ENCODE measurements around the gene RNF138. TPM values are rescaled to one million over a fixed set of nuclear protein-coding genes. Genes with fewer than 3 reads are reported as not detected.
A peak's percentile ranks its signal among the peaks of the same experiment; 100 is the strongest.
"Not testable (repeated sequence)": the region's sequence is repeated elsewhere in the genome, so short reads cannot be mapped to it uniquely, and the experiment has no call there.

The RNF138 gene
- total RNA-seq, 1 experiment from 2014 or later = 26.4 TPM

GRCh38 chr18:32156855-32157254 is 65.2 kb downstream of the RNF138 start:
- no peak overlapping the region for H3K4me3 Mint-ChIP-seq (ENCODE audit: unreplicated experiment)
- no TSS peak for BruUV-seq (replicated peaks)

GRCh38 chr18:32157580-32157979 is 65.9 kb downstream of the RNF138 start:
- POLR2A ChIA-PET = no interaction called here
- no peaks in the 10 kb centered on the region for H3K36me3 ChIP-seq (ENCODE audit: control insufficient read depth, insufficient read depth, low read length)

More at GRCh38 chr18:32156855-32157254, 65.2 kb downstream of the RNF138 start:
- Histone ChIP-seq H3K4me1 (peaks cover 6% of the 10 kb centered on the region), H3K27me3 (replicated peaks; ENCODE audit: control insufficient read depth, insufficient read depth, low read length) (no peaks in the 10 kb centered on the region), H3K9me3 (no peaks in the 10 kb centered on the region), H3K4me3 (ENCODE audit: low read depth, low read length) (no peak overlapping the region), H3K36me3 (ENCODE audit: control insufficient read depth, insufficient read depth, low read length) (no peaks in the 10 kb centered on the region)
- TF ChIP-seq CTCF (IDR thresholded peaks at IDR 0.05; ENCODE audit: insufficient read depth in 1 of 2, low read depth in 1 of 2, low read length in 1 of 2, severe bottlenecking in 1 of 2, unreplicated experiment in 1 of 2) = no peak
- Mint-ChIP-seq H3K9me3 (ENCODE audit: unreplicated experiment) (no peaks in the 10 kb centered on the region), H3K27ac (ENCODE audit: unreplicated experiment) (no peak overlapping the region), H3K27me3 (ENCODE audit: insufficient read depth, unreplicated experiment) (no peaks in the 10 kb centered on the region), H3K36me3 (ENCODE audit: insufficient read depth, unreplicated experiment) (peaks cover 5% of the 10 kb centered on the region), H3K4me1 (ENCODE audit: low read depth, unreplicated experiment) (peaks cover 7% of the 10 kb centered on the region)
- POLR2A ChIA-PET = no interaction called here
- DNase-seq = no peak
- intact Hi-C loops (cut with micrococcal nuclease; ENCODE audit: unreplicated experiment) = no loop called here
- CTCF ChIA-PET = no interaction called here

GRCh38 chr18:32158108-32158624 is 66.5 kb downstream of the RNF138 start:
- BruUV-seq (replicated peaks) = no TSS peak

More at GRCh38 chr18:32157580-32157979, 65.9 kb downstream of the RNF138 start:
- CTCF ChIA-PET = interaction anchor here (0.7 to 1.5 kb wide), 9 partner anchors 56 to 396 kb away, joined by 3 to 15 read pairs (median 5); partner anchors contain the start of gene GAREM1
- H3K36me3 Mint-ChIP-seq (ENCODE audit: insufficient read depth, unreplicated experiment) = peaks cover 5% of the 10 kb centered on the region
- no peaks in the 10 kb centered on the region for H3K9me3 Mint-ChIP-seq (ENCODE audit: unreplicated experiment)
- BruUV-seq (replicated peaks) = no TSS peak
- no peak overlapping the region for H3K4me3 Mint-ChIP-seq (ENCODE audit: unreplicated experiment)
- H3K4me1 ChIP-seq = peaks cover 6% of the 10 kb centered on the region
- no peak for DNase-seq
- no peak overlapping the region for H3K4me3 ChIP-seq (ENCODE audit: low read depth, low read length)
- intact Hi-C loops (cut with micrococcal nuclease; ENCODE audit: unreplicated experiment) = no loop called here
- no peaks in the 10 kb centered on the region for H3K27me3 Mint-ChIP-seq (ENCODE audit: insufficient read depth, unreplicated experiment)
- no peak overlapping the region for H3K27ac Mint-ChIP-seq (ENCODE audit: unreplicated experiment)
- H3K27me3 ChIP-seq (replicated peaks; ENCODE audit: control insufficient read depth, insufficient read depth, low read length) = no peaks in the 10 kb centered on the region
- peaks cover 7% of the 10 kb centered on the region for H3K4me1 Mint-ChIP-seq (ENCODE audit: low read depth, unreplicated experiment)
- TF ChIP-seq CTCF (IDR thresholded peaks at IDR 0.05; ENCODE audit: insufficient read depth in 1 of 2, low read depth in 1 of 2, low read length in 1 of 2, severe bottlenecking in 1 of 2, unreplicated experiment in 1 of 2) = no peak
- no peaks in the 10 kb centered on the region for H3K9me3 ChIP-seq

GRCh38 chr18:32158631-32159030 is 67.0 kb downstream of the RNF138 start:
- POLR2A ChIA-PET; H3K9me3 Mint-ChIP-seq (ENCODE audit: unreplicated experiment): not testable (repeated sequence)

More at GRCh38 chr18:32158108-32158624, 66.5 kb downstream of the RNF138 start:
- no peaks in the 10 kb centered on the region for H3K9me3 ChIP-seq
- TF ChIP-seq CTCF (IDR thresholded peaks at IDR 0.05; ENCODE audit: insufficient read depth in 1 of 2, low read depth in 1 of 2, low read length in 1 of 2, severe bottlenecking in 1 of 2, unreplicated experiment in 1 of 2) = peak; percentile 44 to 62
- intact Hi-C loops (cut with micrococcal nuclease; ENCODE audit: unreplicated experiment) = loop anchor here (1.0 to 2.0 kb wide), 5 partner anchors 55 to 391 kb away; no protein-coding TSS in a partner anchor
- DNase-seq = peak; percentile 68 to 74
- Mint-ChIP-seq H3K27ac (ENCODE audit: unreplicated experiment) (no peak overlapping the region), H3K27me3 (ENCODE audit: insufficient read depth, unreplicated experiment) (no peaks in the 10 kb centered on the region), H3K36me3 (ENCODE audit: insufficient read depth, unreplicated experiment) (peaks cover 5% of the 10 kb centered on the region), H3K4me3 (ENCODE audit: unreplicated experiment) (peak overlapping the region; percentile 73), H3K4me1 (ENCODE audit: low read depth, unreplicated experiment) (peaks cover 7% of the 10 kb centered on the region), H3K9me3 (ENCODE audit: unreplicated experiment) (no peaks in the 10 kb centered on the region)
- CTCF ChIA-PET = interaction anchor here (0.5 to 1.5 kb wide), 11 partner anchors 24 to 395 kb away, joined by 3 to 15 read pairs (median 4); partner anchors contain the start of gene GAREM1
- no peaks in the 10 kb centered on the region for H3K27me3 ChIP-seq (replicated peaks; ENCODE audit: control insufficient read depth, insufficient read depth, low read length)
- peaks cover 6% of the 10 kb centered on the region for H3K4me1 ChIP-seq
- H3K4me3 ChIP-seq (ENCODE audit: low read depth, low read length) = peak overlapping the region; percentile 25
- H3K36me3 ChIP-seq (ENCODE audit: control insufficient read depth, insufficient read depth, low read length) = no peaks in the 10 kb centered on the region
- POLR2A ChIA-PET = no interaction called here

More at GRCh38 chr18:32158631-32159030, 67.0 kb downstream of the RNF138 start:
- not testable (repeated sequence) for H3K36me3 ChIP-seq (ENCODE audit: control insufficient read depth, insufficient read depth, low read length); DNase-seq; H3K36me3 Mint-ChIP-seq (ENCODE audit: insufficient read depth, unreplicated experiment); H3K27me3 Mint-ChIP-seq (ENCODE audit: insufficient read depth, unreplicated experiment); H3K4me1 Mint-ChIP-seq (ENCODE audit: low read depth, unreplicated experiment); H3K4me1 ChIP-seq; H3K9me3 ChIP-seq; H3K27me3 ChIP-seq (replicated peaks; ENCODE audit: control insufficient read depth, insufficient read depth, low read length); BruUV-seq (replicated peaks); H3K27ac Mint-ChIP-seq (ENCODE audit: unreplicated experiment); H3K4me3 ChIP-seq (ENCODE audit: low read depth, low read length)
- peak overlapping the region; percentile 73 for H3K4me3 Mint-ChIP-seq (ENCODE audit: unreplicated experiment)
- intact Hi-C loops (cut with micrococcal nuclease; ENCODE audit: unreplicated experiment) = loop anchor here (1.0 to 2.0 kb wide), 5 partner anchors 54 to 391 kb away; no protein-coding TSS in a partner anchor
- CTCF ChIA-PET = interaction anchor here (0.5 to 1.5 kb wide), 8 partner anchors 24 to 391 kb away, joined by 3 to 15 read pairs (median 6); partner anchors contain the start of gene GAREM1

Data from Caco-2 (cell line).